HG02798 (cell line): ENCODE data around the gene SPRED1.

Experiments
- ATAC-seq: cut with Tn5 transposase; IDR thresholded peaks from one replicate; pipeline ENCODE4 v1.9.1; 2021; ENCODE audit warnings: mild to moderate bottlenecking; ENCODE audit not compliant: unreplicated experiment, poor library complexity

The SPRED1 gene

DNA sequence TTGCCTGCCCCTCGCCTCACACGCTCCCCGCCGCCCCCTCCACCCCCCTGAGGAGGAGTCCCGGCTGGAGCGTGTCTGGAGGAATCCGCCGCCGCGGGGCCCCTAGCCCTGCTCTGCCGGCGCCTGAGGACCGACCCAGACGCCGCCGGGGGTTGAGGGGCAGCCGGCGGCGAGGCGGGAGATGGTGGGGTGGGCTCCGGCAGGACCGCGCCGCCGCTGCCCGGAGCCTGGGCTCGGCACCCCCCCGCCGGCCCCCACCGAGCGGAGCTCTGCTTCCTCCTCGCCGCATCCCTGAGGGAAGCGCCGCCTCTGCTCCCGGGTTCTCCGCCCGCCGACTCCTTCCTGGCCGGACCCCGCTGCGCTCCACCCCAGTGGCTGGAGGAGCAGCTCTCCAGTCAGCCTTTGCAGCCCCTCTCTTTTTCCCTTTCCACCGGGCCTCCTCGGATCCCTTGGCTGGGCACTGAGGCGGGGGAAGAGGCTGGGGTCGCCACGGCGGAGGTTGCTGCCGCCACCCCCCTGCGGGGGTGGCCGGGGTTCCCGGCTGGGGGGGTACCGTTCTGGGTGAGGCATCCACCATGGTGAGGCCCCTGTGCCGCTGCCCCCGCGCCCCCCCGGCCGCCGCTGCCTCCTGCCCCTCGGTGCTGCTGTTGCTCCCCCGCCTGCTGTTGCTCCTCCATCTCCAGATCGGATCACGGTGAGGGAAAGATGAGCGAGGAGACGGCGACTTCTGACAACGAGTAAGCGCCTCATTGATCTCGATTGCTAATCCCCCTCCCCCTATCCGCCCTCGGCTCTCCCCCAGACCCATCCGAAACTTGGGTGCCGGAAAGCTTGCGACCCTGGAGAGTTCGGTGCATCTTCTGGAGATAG, at the start of gene SPRED1:
SPRED1 (plus strand) TSS at position 356 of the 870 bp plus-strand sequence; CDS start at position 706, 350 bp downstream.
- ATAC-seq: peak; percentile 27

GRCh38 chr15:38205526-38206272, 46.9 kb upstream of the SPRED1 start:
- no peak for ATAC-seq

DNA sequence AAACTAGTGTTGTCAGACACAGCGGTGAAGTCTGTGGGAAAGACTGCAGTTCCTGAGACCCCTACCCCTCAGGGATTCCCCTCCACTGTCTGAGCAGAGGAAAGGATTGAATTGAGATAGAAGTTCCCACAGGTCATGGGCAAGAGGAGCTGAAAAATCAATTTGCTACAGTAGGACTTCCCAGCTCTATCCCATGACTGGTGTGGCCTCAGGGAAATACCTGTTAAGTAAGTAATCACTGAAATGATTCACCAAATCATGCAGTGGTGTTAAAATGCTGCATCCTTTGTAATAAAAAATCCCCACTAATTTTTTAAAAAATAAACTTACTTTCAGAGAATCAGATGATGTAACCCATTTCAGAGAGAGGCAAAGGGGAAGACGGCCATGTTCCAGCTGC, 45.0 kb upstream of the SPRED1 start:
- ATAC-seq: no peak

- ATAC-seq: no peak
Observed at GRCh38 chr15:38208206-38208605, 44.4 kb upstream of the SPRED1 start.

- ATAC-seq: no peak
Observed at GRCh38 chr15:38208779-38209178, 43.9 kb upstream of the SPRED1 start.

- ATAC-seq: no peak
Observed at GRCh38 chr15:38211249-38211648, 41.4 kb upstream of the SPRED1 start.

DNA sequence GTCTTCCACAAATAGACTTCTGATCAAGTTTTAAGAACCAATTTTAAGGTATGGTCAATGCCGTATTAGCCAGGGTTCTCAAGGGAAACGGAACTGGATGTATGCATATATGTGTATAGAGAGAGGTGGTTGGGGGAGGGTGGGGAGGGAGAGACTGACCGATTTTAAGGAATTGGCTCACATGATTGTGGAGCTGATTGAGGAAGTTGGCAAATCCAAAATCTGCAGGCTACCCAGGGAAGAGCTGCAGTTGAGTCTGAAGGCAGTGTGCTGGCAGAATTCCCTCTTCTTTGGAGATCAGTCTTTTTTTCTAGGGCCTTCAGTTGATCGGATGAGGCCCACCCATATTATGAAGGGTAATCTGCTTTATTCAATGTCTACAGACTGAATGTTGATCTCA, 40.8 kb upstream of the SPRED1 start:
- no peak for ATAC-seq

DNA sequence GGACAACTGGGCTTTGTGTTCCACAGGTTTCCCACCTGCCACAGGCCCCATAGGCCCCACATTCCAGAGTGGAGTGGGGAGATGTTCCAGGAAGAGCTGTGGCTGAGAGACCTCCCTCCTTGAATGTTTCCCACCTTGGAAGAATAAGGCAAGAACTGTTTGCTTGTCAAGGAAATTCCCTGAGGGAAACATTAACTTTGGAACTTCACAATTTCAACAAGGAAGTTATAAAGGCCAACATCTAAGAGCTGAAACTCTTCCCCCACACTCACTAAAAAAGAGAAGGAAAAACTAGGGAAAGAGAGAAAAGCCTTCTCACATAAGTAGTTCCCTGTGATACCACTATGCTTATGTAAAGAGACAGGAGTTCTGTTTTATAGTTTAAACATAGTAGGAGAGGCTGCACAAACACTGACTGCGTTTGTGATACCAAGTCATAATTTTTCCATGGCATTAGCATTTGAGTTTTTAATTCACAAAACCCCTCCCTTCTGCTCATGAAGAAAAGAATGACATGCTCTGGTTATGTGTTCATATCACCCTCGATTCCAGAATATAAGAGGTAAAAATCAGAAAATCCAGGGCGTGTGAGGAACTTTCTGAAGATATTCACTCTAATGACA, 39.8 kb upstream of the SPRED1 start:
- ATAC-seq: no peak

- no peak for ATAC-seq
Observed at GRCh38 chr15:38213356-38213755, 39.3 kb upstream of the SPRED1 start.

- ATAC-seq: no peak
Observed at GRCh38 chr15:38215707-38216106, 36.9 kb upstream of the SPRED1 start.

GRCh38 chr15:38216763-38217162, 35.9 kb upstream of the SPRED1 start:
- ATAC-seq: no peak

- ATAC-seq: no peak
Observed at GRCh38 chr15:38217191-38217595, 35.4 kb upstream of the SPRED1 start.

GRCh38 chr15:38217788-38218609, 34.6 kb upstream of the SPRED1 start:
- no peak for ATAC-seq

- ATAC-seq: no peak
Observed at GRCh38 chr15:38220606-38221273, 31.9 kb upstream of the SPRED1 start.

GRCh38 chr15:38224486-38224885, 28.1 kb upstream of the SPRED1 start:
- ATAC-seq: no peak

DNA sequence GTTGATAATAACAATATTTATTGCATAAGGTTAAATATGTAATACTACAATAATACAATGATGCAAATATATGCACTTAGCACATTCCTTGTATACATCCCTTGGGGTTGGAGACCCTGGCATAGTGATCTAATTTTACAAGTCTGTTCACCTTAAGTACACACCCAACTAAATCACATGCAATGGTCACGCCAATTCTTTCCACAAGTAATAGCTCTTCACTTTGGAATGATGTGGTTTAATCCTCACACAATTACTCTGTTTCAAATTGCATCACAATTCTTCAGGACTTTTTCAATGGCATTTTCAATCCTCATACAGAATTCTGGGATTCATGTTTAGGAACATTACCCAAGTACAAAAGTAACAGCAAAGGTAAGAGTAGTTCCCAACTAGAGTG, 27.3 kb upstream of the SPRED1 start:
- ATAC-seq: no peak

DNA sequence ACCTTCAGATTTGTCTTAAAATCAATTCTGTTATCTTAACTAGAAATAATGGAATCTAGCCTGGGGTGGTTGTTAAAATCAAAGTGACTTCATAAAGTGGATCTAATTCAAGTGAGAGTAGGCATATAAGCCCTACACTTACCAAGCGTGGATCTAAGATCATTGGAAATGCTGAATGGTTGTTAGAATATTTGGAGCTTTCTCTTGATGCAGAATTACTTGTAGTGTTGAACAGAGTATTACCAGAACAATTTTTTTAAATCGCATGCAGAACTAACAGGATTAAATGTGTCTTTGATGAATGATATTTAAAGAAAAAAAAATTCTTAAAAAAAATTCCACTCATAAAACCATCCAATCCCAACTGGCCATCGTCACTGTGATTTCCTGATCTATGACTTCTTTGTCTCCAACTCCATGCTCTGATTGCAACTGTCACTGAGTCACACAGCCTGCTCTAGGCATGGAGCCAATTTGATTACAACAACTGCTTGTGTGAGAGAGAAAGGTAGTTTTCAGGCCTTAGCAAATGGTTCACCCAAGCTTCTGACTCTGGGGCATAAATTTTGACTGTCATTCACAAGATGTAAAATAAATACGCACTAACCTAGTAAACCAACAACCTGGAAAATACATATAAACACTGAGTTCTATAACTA, 25.9 kb upstream of the SPRED1 start:
- no peak for ATAC-seq

DNA sequence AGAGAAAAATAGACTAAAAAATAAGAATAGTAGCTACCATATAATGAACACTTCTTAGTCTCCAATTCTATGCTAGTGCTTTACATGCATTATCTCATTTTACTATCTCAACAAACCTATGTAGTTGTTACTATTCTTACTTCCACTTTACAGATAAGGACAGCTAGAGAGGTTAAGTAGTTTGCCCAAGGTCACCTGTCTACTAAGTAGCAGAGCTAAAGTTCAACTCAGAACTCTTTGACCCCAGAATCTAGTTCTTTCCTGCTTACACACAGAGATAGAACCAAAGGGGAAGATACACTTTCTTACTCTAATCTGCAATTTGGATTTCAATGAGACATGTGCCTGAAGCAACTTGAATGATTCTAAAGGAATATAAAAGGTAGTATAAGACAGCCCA, 24.7 kb upstream of the SPRED1 start:
- ATAC-seq: no peak

DNA sequence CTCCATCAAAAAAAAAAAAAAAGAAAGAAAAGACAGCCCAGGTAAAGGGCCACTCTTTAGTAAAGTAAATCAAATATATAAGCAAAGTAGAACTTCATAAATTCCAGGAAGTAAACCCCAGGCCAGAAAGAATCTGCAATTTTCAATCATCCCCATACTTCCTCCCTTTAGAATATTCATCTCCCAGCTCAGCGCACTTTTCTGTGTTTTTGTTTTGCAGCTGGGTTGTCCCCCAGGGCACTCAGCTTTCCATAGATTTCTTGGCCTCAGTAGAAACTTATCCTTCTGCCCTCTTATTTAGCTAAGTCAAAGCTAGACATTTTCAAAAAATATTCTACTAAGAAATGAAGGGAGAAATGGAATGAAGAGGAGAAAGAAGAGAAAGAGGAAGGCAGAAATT, 24.0 kb upstream of the SPRED1 start:
- no peak for ATAC-seq
